ENCODE data around the gene DUSP8.
A peak's percentile ranks its signal among the peaks of the same experiment; 100 is the strongest.

DUSP8 gene

DNA sequence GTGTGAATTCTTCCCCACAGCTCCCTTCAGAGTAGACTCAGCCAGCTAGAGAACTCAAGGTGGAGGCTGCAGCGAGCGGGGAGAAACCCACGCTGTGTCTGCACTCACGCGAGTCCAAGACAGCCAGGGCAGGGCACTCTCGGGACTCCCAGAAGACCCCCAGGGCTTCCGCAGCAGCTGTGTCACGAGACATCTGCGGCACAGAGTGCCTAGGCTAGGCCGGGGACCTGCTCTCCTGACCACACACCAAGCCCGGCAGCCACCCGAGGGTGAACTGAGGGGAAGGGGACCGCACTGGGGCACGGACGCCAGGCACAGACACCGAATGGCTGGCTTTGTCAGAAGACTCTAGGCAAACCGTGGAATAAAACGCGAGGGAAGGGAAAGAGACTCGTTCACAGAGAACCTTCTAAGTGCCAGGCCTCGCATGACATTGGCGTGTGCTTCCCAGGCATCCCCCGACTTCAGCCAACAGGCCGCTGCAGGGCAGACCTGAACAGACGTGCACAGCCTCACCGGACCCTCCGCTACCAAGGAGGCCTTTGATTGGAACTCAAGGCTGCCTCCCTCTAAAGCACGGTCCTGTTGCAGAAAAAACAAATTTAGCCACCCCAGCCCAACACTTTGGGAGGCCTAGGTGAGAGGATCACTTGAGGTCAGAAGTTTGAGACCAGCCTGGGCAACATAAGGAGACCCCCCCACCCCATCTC, 67.3 kb downstream of the DUSP8 start:
- H3K9ac ChIP-seq: peak overlapping the region; percentile 17 to 65 (median 46); a peak in 15 of 22 replicates
- peaks cover 0 to 10% (median 0%) of the 10 kb centered on the region in 11 experiments; a peak in 8 of 22 replicates for H3K9me3 ChIP-seq (replicated peaks in 1 of 11)
- H3K4me3 ChIP-seq: no peak overlapping the region
- H3K4me1 ChIP-seq: peaks cover 53 to 95% (median 89%) of the 10 kb centered on the region in 10 experiments
- TF ChIP-seq Cebpa-rat (IDR thresholded peaks at IDR 0.05): no peak
- H3K27ac ChIP-seq: peak overlapping the region in 8 of 11 experiments; percentile 27 to 78 (median 57); a peak in 13 of 22 replicates
- no peaks in the 10 kb centered on the region for H3K27me3 ChIP-seq
- peaks cover 0 to 24% (median 12%) of the 10 kb centered on the region in 11 experiments; a peak in 15 of 22 replicates for H3K36me3 ChIP-seq
- peak overlapping the region; percentile 24 to 100 (median 98) for H3K4me2 ChIP-seq
- H4K20me1 ChIP-seq: peaks cover 99 to 100% (median 100%) of the 10 kb centered on the region in 11 experiments

DNA sequence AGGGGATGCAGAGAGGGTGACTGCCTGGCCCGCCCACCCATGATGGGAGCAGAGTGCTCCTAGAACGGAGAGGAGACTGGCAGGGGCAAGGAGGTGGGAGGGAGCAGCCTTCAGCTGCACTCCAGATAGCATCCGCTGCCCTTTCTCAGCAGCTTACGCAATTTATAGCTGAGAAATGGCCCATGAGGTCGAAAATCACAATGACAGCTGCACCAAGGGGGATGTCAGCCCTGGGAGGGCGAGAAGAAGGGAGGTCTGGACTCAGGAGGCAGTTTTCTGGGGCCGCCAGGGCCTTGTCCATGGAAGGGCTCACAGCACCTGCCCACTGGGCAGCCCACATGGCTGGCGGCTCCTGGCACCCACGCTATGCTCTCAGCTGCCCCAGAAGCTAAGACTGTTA, 67.9 kb downstream of the DUSP8 start:
- H3K9ac ChIP-seq: peak overlapping the region; percentile 17 to 65 (median 46); a peak in 15 of 22 replicates
- TF ChIP-seq Cebpa-rat (IDR thresholded peaks at IDR 0.05): peak in 8 of 11 experiments; percentile 34 to 86 (median 42); a peak in 9 of 22 replicates
- no peak overlapping the region for H3K4me3 ChIP-seq
- H3K36me3 ChIP-seq: peaks cover 0 to 30% (median 18%) of the 10 kb centered on the region in 11 experiments; a peak in 16 of 22 replicates
- H3K27me3 ChIP-seq: no peaks in the 10 kb centered on the region
- H3K9me3 ChIP-seq (replicated peaks in 1 of 11): peaks cover 0 to 16% (median 3%) of the 10 kb centered on the region in 11 experiments; a peak in 10 of 22 replicates
- peaks cover 99 to 100% (median 100%) of the 10 kb centered on the region in 11 experiments for H4K20me1 ChIP-seq
- peaks cover 50 to 89% (median 83%) of the 10 kb centered on the region in 10 experiments for H3K4me1 ChIP-seq
- peak overlapping the region; percentile 24 to 100 (median 98); a peak in 21 of 22 replicates for H3K4me2 ChIP-seq
- peak overlapping the region in 8 of 11 experiments; percentile 27 to 78 (median 57); a peak in 13 of 22 replicates for H3K27ac ChIP-seq
